Upper lobe of left lung (tissue), 6 donors: Measurements from ENCODE around the gene VENTX. TPM values are rescaled to one million over a fixed set of nuclear protein-coding genes. Genes with fewer than 3 reads are reported as not detected.

ENCODE experiments used
- ATAC-seq, 2 donors: fragments of 200-7000 bp; cut with Tn5 transposase; one replicate each; pipeline ENCODE4 v1.9.1; 2022; ENCODE audit warnings: mild to moderate bottlenecking in 2 of 2, moderate library complexity in 2 of 2; ENCODE audit not compliant: low FRiP score in 2 of 2
- DNase-seq, 2 donors: peaks; one replicate each; pipeline ENCODE4 v3.0.0-alpha.2; 2019 to 2020
- H3K27ac ChIP-seq, 4 donors: fragments of 200-600 bp; sonication (generic); one replicate each; pipeline ENCODE4 v1.5.1; 2016 to 2019
- H3K27me3 ChIP-seq, 4 donors: fragments of 200-600 bp; sonication (generic); one replicate each; pipeline ENCODE4 v1.5.1; 2017 to 2019
- H3K36me3 ChIP-seq, 4 donors: fragments of 200-600 bp; sonication (generic); one replicate each; pipeline ENCODE4 v1.5.1; 2016 to 2019
- H3K4me1 ChIP-seq, 4 donors: fragments of 200-600 bp; sonication (generic); one replicate each; pipeline ENCODE4 v1.5.1; 2018 to 2019
- H3K4me3 ChIP-seq, 4 donors: fragments of 200-600 bp; sonication (generic); one replicate each; pipeline ENCODE4 v1.5.1; 2017 to 2019; ENCODE audit warnings: mild to moderate bottlenecking in 2 of 4, moderate library complexity in 1 of 4
- H3K9me3 ChIP-seq, 4 donors: fragments of 200-600 bp; sonication (generic); one replicate each; pipeline ENCODE4 v1.5.1; 2018 to 2019
- CTCF ChIP-seq, 6 experiments: fragments of 450-650 bp in 4 of 6; fragments of 200-600 bp in 2 of 6; sonication (generic) in 2 of 6; IDR thresholded peaks; one replicate each; pipeline ENCODE4 v1.5.1; 2016 to 2019; ENCODE audit warnings: antibody characterized with exemption in 6 of 6
- EP300 ChIP-seq, 4 donors: sonication (generic); formaldehyde crosslinking; IDR thresholded peaks; one replicate each; pipeline ENCODE4 v1.5.1; 2017; ENCODE audit warnings: antibody characterized with exemption in 4 of 4, control low read depth in 2 of 4
- POLR2A ChIP-seq, 4 donors: fragments of 450-650 bp; IDR thresholded peaks; one replicate each; pipeline ENCODE4 v1.5.1; 2016 to 2017; ENCODE audit warnings: antibody characterized with exemption in 4 of 4, mild to moderate bottlenecking in 2 of 4
- POLR2AphosphoS5 ChIP-seq, 2 donors: sonication (generic); formaldehyde crosslinking; IDR thresholded peaks; one replicate each; pipeline ENCODE4 v1.5.1; 2017; ENCODE audit warnings: antibody characterized with exemption in 2 of 2
- WGBS, 2 donors: methylation state at CpG; one replicate each; pipeline ENCODE4 v1.1.5; 2017 to 2018; 5-methylcytosine and 5-hydroxymethylcytosine counted together
- total RNA-seq, 6 donors: library from RNA; depleted of rRNA in 4 of 6; stranded (reverse); fragments of >200 nt in 4 of 6; gene quantifications; one replicate each; pipeline versions ENCODE4 v1.1.0 to v1.2.1, GENCODE V29; 2016 to 2021
- donor health status: DM: no; HTN: no; CAD: no; lungs with moderate emphysema.
- donor health status: DM: no; HTN: yes; CAD: no; lungs with severe emphysema.

VENTX gene
- total RNA-seq, 6 donors from 2014 or later: 1.7 to 11.5 (median 4.4) TPM

- H3K27me3 ChIP-seq: no peaks in the 10 kb centered on the region
- 82 to 90% methylated on average over 15 to 55 of the region's 57 CpGs for WGBS, 2 donors
- H3K36me3 ChIP-seq: no peaks in the 10 kb centered on the region
- TF ChIP-seq EP300 (IDR thresholded peaks at IDR 0.05): no peak
- TF ChIP-seq POLR2A (IDR thresholded peaks at IDR 0.05): no peak
- no peak for TF ChIP-seq CTCF (IDR thresholded peaks at IDR 0.05)
- TF ChIP-seq POLR2AphosphoS5 (IDR thresholded peaks at IDR 0.05): no peak
- peak in 1 of 2 donors; percentile 80 for DNase-seq
- H3K9me3 ChIP-seq: no peaks in the 10 kb centered on the region
- no peak overlapping the region for H3K4me3 ChIP-seq
- no peak overlapping the region for H3K27ac ChIP-seq
- H3K4me1 ChIP-seq: no peaks in the 10 kb centered on the region
- no peak for ATAC-seq
Observed at GRCh38 chr10:133201151-133201947, 36.3 kb upstream of the VENTX start.

- DNase-seq (peak in 1 of 2 donors; percentile 74), ATAC-seq (no peak)
- WGBS, 2 donors: 71 to 82% methylated on average over 6 to 28 of the region's 29 CpGs
- Histone ChIP-seq H3K9me3 (no peaks in the 10 kb centered on the region), H3K4me1 (no peaks in the 10 kb centered on the region), H3K36me3 (no peaks in the 10 kb centered on the region), H3K27me3 (no peaks in the 10 kb centered on the region), H3K27ac (no peak overlapping the region), H3K4me3 (no peak overlapping the region)
- TF ChIP-seq POLR2AphosphoS5 (IDR thresholded peaks at IDR 0.05): no peak
- TF ChIP-seq EP300 (IDR thresholded peaks at IDR 0.05): no peak
- no peak for TF ChIP-seq CTCF (IDR thresholded peaks at IDR 0.05)
- TF ChIP-seq POLR2A (IDR thresholded peaks at IDR 0.05): no peak
Observed at GRCh38 chr10:133201948-133202725, 35.5 kb upstream of the VENTX start.

- TF ChIP-seq POLR2A (IDR thresholded peaks at IDR 0.05): no peak
- no peak for TF ChIP-seq EP300 (IDR thresholded peaks at IDR 0.05)
- TF ChIP-seq POLR2AphosphoS5 (IDR thresholded peaks at IDR 0.05): no peak
- no peak for TF ChIP-seq CTCF (IDR thresholded peaks at IDR 0.05)
- DNase-seq (peak in 1 of 2 donors; percentile 70), ATAC-seq (no peak)
- Histone ChIP-seq H3K27me3 (no peaks in the 10 kb centered on the region), H3K36me3 (no peaks in the 10 kb centered on the region), H3K9me3 (no peaks in the 10 kb centered on the region), H3K4me1 (no peaks in the 10 kb centered on the region), H3K4me3 (no peak overlapping the region), H3K27ac (no peak overlapping the region)
- 88 to 92% methylated on average over 27 to 62 of the region's 62 CpGs for WGBS, 2 donors
Observed at GRCh38 chr10:133202778-133203651, 34.6 kb upstream of the VENTX start.

- DNase-seq (peak in 1 of 2 donors; percentile 75), ATAC-seq (no peak)
- Histone ChIP-seq H3K36me3 (no peaks in the 10 kb centered on the region), H3K27ac (no peak overlapping the region), H3K4me3 (no peak overlapping the region), H3K9me3 (no peaks in the 10 kb centered on the region), H3K27me3 (no peaks in the 10 kb centered on the region), H3K4me1 (no peaks in the 10 kb centered on the region)
- WGBS, 2 donors: 89 to 93% methylated on average over 12 to 31 of the region's 31 CpGs
- TF ChIP-seq EP300 (IDR thresholded peaks at IDR 0.05) (no peak), POLR2AphosphoS5 (IDR thresholded peaks at IDR 0.05) (no peak), POLR2A (IDR thresholded peaks at IDR 0.05) (no peak), CTCF (IDR thresholded peaks at IDR 0.05) (no peak)
Observed at GRCh38 chr10:133203652-133204195, 33.9 kb upstream of the VENTX start.
